Right lobe of liver (tissue), 4 donors: ENCODE results near the gene GNB2.

Source experiments
- CTCF ChIP-seq, 4 donors: fragments of 200-600 bp in 3 of 4; fragments of 450-650 bp in 1 of 4; IDR thresholded peaks; one replicate each; pipeline versions ENCODE4 v1.5.1 to v1.8.0; 2016 to 2022; ENCODE audit warnings: antibody characterized with exemption in 4 of 4, mild to moderate bottlenecking in 2 of 4
- POLR2A ChIP-seq: fragments of 450-650 bp; IDR thresholded peaks from one replicate; pipeline ENCODE4 v1.6.1; 2017; ENCODE audit warnings: antibody characterized with exemption, mild to moderate bottlenecking
- donor health status: DM: no; HTN: no; CAD: no.
- donor health status: DM: no; HTN: no; CAD: no.
- donor health status: DM: no; HTN: yes; CAD: no.

- no peak for TF ChIP-seq CTCF (IDR thresholded peaks at IDR 0.05)
- TF ChIP-seq POLR2A = no peak
Observed at GRCh38 chr7:100726996-100727761, 53.6 kb downstream of the GNB2 start.
